GM12878 (cell line): Measurements from ENCODE around the gene SREK1. TPM values are rescaled to one million over a fixed set of nuclear protein-coding genes. Genes with fewer than 3 reads are reported as not detected.

ENCODE experiments used
- ATAC-seq: fragments of 200-7000 bp; cut with Tn5 transposase; 3 replicates; pipeline ENCODE4 v1.9.1; 2020; ENCODE audit warnings: mild to moderate bottlenecking, moderate library complexity
- BruUV-seq: library from RNA; stranded (reverse); fragments of 400-500 nt; replicated peaks from 2 replicates; lab custom pipeline; 2021; lab: Mats Ljungman, UMichigan
- CTCF ChIA-PET: fragments of 300-600 bp; sonication (Branson Sonifier 250); formaldehyde crosslinking; extraction: SDS; loops from one replicate; lab custom pipeline; 2021; ENCODE audit warnings: inconsistent platforms; lab: Yijun Ruan, JAX
- POLR2A ChIA-PET: fragments of 350-600 bp; formaldehyde crosslinking; extraction: SDS; loops from one replicate; lab custom pipeline; 2021; ENCODE audit warnings: inconsistent platforms; lab: Charles Lee
- RAD21 ChIA-PET: fragments of 300-600 bp; sonication (Branson Sonifier 250); formaldehyde crosslinking; loops from one replicate; lab custom pipeline; 2023; ENCODE audit warnings: antibody characterized with exemption; ENCODE audit not compliant: unreplicated experiment; lab: Charles Lee
- SMC1A ChIA-PET: fragments of 300-600 bp; sonication (Branson Sonifier 250); formaldehyde crosslinking; loops from one replicate; lab custom pipeline; 2023; ENCODE audit not compliant: unreplicated experiment, uncharacterized antibody; lab: Charles Lee
- DNase-seq: peaks from one replicate; pipeline ENCODE4 v3.0.0-alpha.2; 2011; ENCODE audit warnings: low read depth, low spot score
- FAIRE-seq: peaks from 3 replicates; lab custom pipeline; 2011; peaks lifted over from hg19 to GRCh38; lab: Jason Lieb, UNC
- H2AFZ ChIP-seq: 2 replicates; pipeline ENCODE4 v1.6.0; 2011; ENCODE audit warnings: low read depth, low read length, control low read depth; ENCODE audit not compliant: control insufficient read depth
- H3K27ac ChIP-seq: 2 replicates; pipeline ENCODE4 v1.5.1; 2011; ENCODE audit warnings: control low read depth; ENCODE audit not compliant: control insufficient read depth, insufficient read depth
- H3K27me3 ChIP-seq, 2 experiments: replicated peaks in 1 of 2; 2 replicates each; pipeline versions ENCODE4 v1.6.0 to v1.6.1; 2011; ENCODE audit warnings: low read length in 1 of 2; ENCODE audit not compliant: control insufficient read depth in 2 of 2, insufficient read depth in 2 of 2
- H3K36me3 ChIP-seq, 2 experiments: 2 replicates each; pipeline ENCODE4 v1.5.1; 2011; ENCODE audit warnings: low read length in 1 of 2; ENCODE audit not compliant: control insufficient read depth in 2 of 2, insufficient read depth in 2 of 2
- H3K4me1 ChIP-seq: 2 replicates; pipeline ENCODE4 v1.6.1; 2011; ENCODE audit warnings: mild to moderate bottlenecking, low read length, moderate library complexity, mixed read lengths; ENCODE audit not compliant: control insufficient read depth, insufficient read depth
- H3K4me2 ChIP-seq: 2 replicates; pipeline ENCODE4 v1.6.0; 2011; ENCODE audit warnings: control low read depth; ENCODE audit not compliant: control insufficient read depth, insufficient read depth
- H3K4me3 ChIP-seq: fragments of 200-600 bp; sonication (generic); 2 replicates; pipeline ENCODE4 v1.5.1; 2016
- H3K79me2 ChIP-seq: 2 replicates; pipeline ENCODE4 v1.6.0; 2011; ENCODE audit warnings: low read length; ENCODE audit not compliant: control insufficient read depth, insufficient read depth
- H3K9ac ChIP-seq: 2 replicates; pipeline ENCODE4 v1.8.0; 2011; ENCODE audit warnings: low read length, control low read depth, mixed read lengths; ENCODE audit not compliant: control insufficient read depth, insufficient read depth
- H3K9me3 ChIP-seq: replicated peaks from 3 replicates; pipeline ENCODE4 v1.5.1; 2011; ENCODE audit warnings: mild to moderate bottlenecking, low read length; ENCODE audit not compliant: control insufficient read depth, insufficient read depth
- H4K20me1 ChIP-seq: 2 replicates; pipeline ENCODE4 v1.6.0; 2011; ENCODE audit not compliant: control insufficient read depth, insufficient read depth
- CBX5 ChIP-seq: sonication (generic); IDR thresholded peaks from 2 replicates; pipeline ENCODE4 v1.6.1; 2016; ENCODE audit warnings: low read depth, moderate library complexity, mild to moderate bottlenecking, inconsistent platforms
- MEF2B ChIP-seq: fragments of 450-650 bp; IDR thresholded peaks from 2 replicates; pipeline ENCODE4 v1.6.1; 2018; ENCODE audit warnings: mild to moderate bottlenecking, moderate library complexity; ENCODE audit not compliant: partially characterized antibody, poor library complexity, severe bottlenecking
- MTA3 ChIP-seq: IDR thresholded peaks from 2 replicates; pipeline ENCODE4 v1.6.1; 2012; ENCODE audit warnings: low read length, inconsistent platforms, borderline replicate concordance
- MXI1 ChIP-seq: fragments of 150-350 bp; IDR thresholded peaks from 2 replicates; pipeline ENCODE4 v1.6.1; 2011; ENCODE audit warnings: low read depth, mild to moderate bottlenecking, inconsistent platforms, low read length, improper control_type of control experiment
- RAD21 ChIP-seq: IDR thresholded peaks from 2 replicates; pipeline ENCODE4 v1.6.1; 2011; ENCODE audit warnings: mild to moderate bottlenecking, low read depth, low read length, moderate library complexity; ENCODE audit not compliant: insufficient read depth
- SMAD1 ChIP-seq: fragments of 450-650 bp; IDR thresholded peaks from 2 replicates; pipeline ENCODE4 v1.6.1; 2018; ENCODE audit warnings: mild to moderate bottlenecking, low read depth; ENCODE audit not compliant: partially characterized antibody
- SREBF1 ChIP-seq: IDR thresholded peaks from 2 replicates; pipeline ENCODE4 v1.6.1; 2012; ENCODE audit warnings: mild to moderate bottlenecking, low read length
- STAT3 ChIP-seq: IDR thresholded peaks from 2 replicates; pipeline ENCODE4 v1.6.1; 2011; ENCODE audit warnings: low read depth, low read length, improper control_type of control experiment
- TBL1XR1 ChIP-seq: IDR thresholded peaks from 2 replicates; pipeline ENCODE4 v1.6.1; 2012; ENCODE audit warnings: low read depth, low read length, improper control_type of control experiment
- TCF7 ChIP-seq: IDR thresholded peaks from 2 replicates; pipeline ENCODE4 v1.6.1; 2014; ENCODE audit warnings: antibody characterized with exemption, borderline replicate concordance
- WGBS: methylation state at CpG from one replicate; pipeline ENCODE4 v1.1.6; 2016; ENCODE audit warnings: low lambda C conversion rate; ENCODE audit not compliant: insufficient replicate concordance, insufficient coverage; ENCODE audit errors: missing lambda C conversion rate; 5-methylcytosine and 5-hydroxymethylcytosine counted together
- in situ Hi-C: fragments of 300-500 bp; cut with MboI; formaldehyde crosslinking; loops from 9 replicates; pipeline ENCODE4 v1.14.3; 2018; ENCODE audit warnings: mixed read lengths
- intact Hi-C: fragments of 100-400 bp; cut with micrococcal nuclease; formaldehyde crosslinking; loops from one replicate; pipeline ENCODE4 v1.14.2; 2022; ENCODE audit not compliant: unreplicated experiment
- polyA plus RNA-seq, 11 experiments: library from polyadenylated mRNA; depleted of rRNA in 4 of 11; unstranded in 6 of 11; stranded (reverse) in 5 of 11; fragments of >200 nt; fragmentation: Nextera tagmentation in 4 of 11; fragmentation: Illumina TruSeq in 1 of 11; extraction: Ambion mirVana in 4 of 11; extraction: Trizol in 1 of 11; gene quantifications; 1 replicate in 1 of 11; 2 replicates in 10 of 11; pipeline versions ENCODE4 v1.2.1 to v1.2.3, GENCODE V29; 2011 to 2016; ENCODE audit warnings: inconsistent platforms in 2 of 11, missing spikeins in 2 of 11, low read depth in 1 of 11
- total RNA-seq, 4 experiments: library from RNA; depleted of rRNA in 3 of 4; stranded (reverse); fragments of >200 nt in 3 of 4; fragmentation: Illumina TruSeq in 1 of 4; extraction: Trizol in 1 of 4; gene quantifications; 2 replicates each; pipeline versions ENCODE4 v1.2.1 to v1.2.3, GENCODE V29; 2013 to 2021
- TF ChIP-seq, protein P1 (sequence below): fragments of 450-650 bp; IDR thresholded peaks from 2 replicates; pipeline ENCODE4 v1.6.1; 2014; ENCODE audit warnings: mild to moderate bottlenecking
- TF ChIP-seq, protein P2 (sequence below): fragments of 450-650 bp; IDR thresholded peaks from 2 replicates; pipeline ENCODE4 v1.6.1; 2017; ENCODE audit warnings: mild to moderate bottlenecking, low read depth, inconsistent platforms; ENCODE audit not compliant: poor library complexity, severe bottlenecking
- TF ChIP-seq, protein P3 (sequence below): fragments of 450-650 bp; IDR thresholded peaks from 2 replicates; pipeline ENCODE4 v1.6.1; 2017; ENCODE audit warnings: low read depth, mild to moderate bottlenecking, moderate library complexity

The SREK1 gene
- total and polyA plus RNA-seq, 10 of the 15 experiments (the other 5 are each of a cell fraction or from before 2014, with no cell fraction given) = 30.7 to 100 (median 61.5) TPM

DNA sequence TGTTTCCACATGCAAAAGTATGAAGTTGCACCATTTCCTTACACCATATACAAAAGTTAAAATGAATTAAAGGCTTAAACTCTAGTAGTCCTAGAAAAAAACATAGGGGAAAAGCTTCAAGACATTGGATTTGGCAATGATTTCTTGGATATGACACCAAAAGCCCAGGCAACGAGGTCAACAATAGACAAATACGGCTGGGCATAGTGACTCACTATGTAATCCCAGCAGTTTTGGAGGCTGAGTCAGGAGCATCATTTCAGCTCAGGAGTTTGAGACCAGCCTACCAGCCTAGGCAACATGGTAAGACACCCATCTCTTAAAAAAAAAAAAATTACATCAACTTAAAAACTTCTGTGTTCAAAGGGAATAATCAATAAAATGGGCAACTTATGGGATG is 30.9 kb upstream of the SREK1 start:
- Histone ChIP-seq H2AFZ (no peak overlapping the region), H3K4me1 (no peaks in the 10 kb centered on the region)
- no peak for DNase-seq
- no peak for TF ChIP-seq TBL1XR1
- no peak for TF ChIP-seq TCF7
- TF ChIP-seq MEF2B = no peak
- no peak for TF ChIP-seq STAT3
- TF ChIP-seq SREBF1 = no peak
- TF ChIP-seq CBX5 = no peak
- TF ChIP-seq MXI1 = no peak
- TF ChIP-seq, protein P1, sequence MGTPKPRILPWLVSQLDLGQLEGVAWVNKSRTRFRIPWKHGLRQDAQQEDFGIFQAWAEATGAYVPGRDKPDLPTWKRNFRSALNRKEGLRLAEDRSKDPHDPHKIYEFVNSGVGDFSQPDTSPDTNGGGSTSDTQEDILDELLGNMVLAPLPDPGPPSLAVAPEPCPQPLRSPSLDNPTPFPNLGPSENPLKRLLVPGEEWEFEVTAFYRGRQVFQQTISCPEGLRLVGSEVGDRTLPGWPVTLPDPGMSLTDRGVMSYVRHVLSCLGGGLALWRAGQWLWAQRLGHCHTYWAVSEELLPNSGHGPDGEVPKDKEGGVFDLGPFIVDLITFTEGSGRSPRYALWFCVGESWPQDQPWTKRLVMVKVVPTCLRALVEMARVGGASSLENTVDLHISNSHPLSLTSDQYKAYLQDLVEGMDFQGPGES = no peak
- TF ChIP-seq, all 136 proteins: peak for 0
- Histone ChIP-seq H4K20me1 (no peaks in the 10 kb centered on the region), H3K9ac (no peak overlapping the region), H3K27ac (no peak overlapping the region), H3K9me3 (no peaks in the 10 kb centered on the region), H3K36me3 (no peaks in the 10 kb centered on the region), H3K79me2 (no peaks in the 10 kb centered on the region), H3K4me3 (no peak overlapping the region), H3K27me3 (no peaks in the 10 kb centered on the region), H3K4me2 (no peak overlapping the region)
- ChIA-PET CTCF (interaction anchor here (0.6 kb wide), 1 partner anchor 64 kb away, joined by 3 read pairs; no protein-coding TSS in a partner anchor), SMC1A (no interaction called here), RAD21 (no interaction called here), POLR2A (no interaction called here)
- no TSS peak for BruUV-seq
- 71% methylated on average over 2 of the region's 2 CpGs for WGBS
- FAIRE-seq (no peak), ATAC-seq (no peak)
- intact Hi-C loops = no loop called here
- in situ Hi-C loops = no loop called here

DNA sequence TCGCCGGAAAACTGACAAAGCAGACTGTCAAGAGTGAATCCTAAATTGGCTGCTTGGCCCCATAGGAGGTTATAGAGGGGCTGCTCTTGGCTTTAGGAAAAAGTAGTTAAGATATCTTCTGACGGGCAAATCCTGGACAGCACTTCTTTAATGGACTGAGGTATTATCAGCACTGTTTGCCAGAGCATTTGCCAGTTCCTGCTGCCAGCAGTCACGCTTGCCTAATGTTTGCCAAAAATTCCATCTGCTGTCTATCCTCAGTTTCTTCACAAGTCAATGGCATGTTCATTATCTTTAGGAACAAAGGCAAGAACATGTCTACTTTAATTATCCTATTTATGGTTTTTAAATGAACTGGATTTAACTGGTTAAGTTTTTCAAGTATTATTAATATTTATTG is 25.8 kb upstream of the SREK1 start:
- ChIA-PET SMC1A (no interaction called here), POLR2A (no interaction called here), CTCF (no interaction called here), RAD21 (no interaction called here)
- H3K79me2 ChIP-seq = no peaks in the 10 kb centered on the region
- no peak overlapping the region for H3K27ac ChIP-seq
- no peak overlapping the region for H3K4me2 ChIP-seq
- in situ Hi-C loops (no loop called here), intact Hi-C loops (no loop called here)
- no peaks in the 10 kb centered on the region for H3K27me3 ChIP-seq
- no peaks in the 10 kb centered on the region for H3K36me3 ChIP-seq
- no peaks in the 10 kb centered on the region for H3K9me3 ChIP-seq
- no peaks in the 10 kb centered on the region for H3K4me1 ChIP-seq
- no peak overlapping the region for H2AFZ ChIP-seq
- 67% methylated on average over 4 of the region's 4 CpGs for WGBS
- FAIRE-seq = no peak
- no peak overlapping the region for H3K4me3 ChIP-seq
- no peaks in the 10 kb centered on the region for H4K20me1 ChIP-seq
- no TSS peak for BruUV-seq
- DNase-seq = no peak
- ATAC-seq = no peak
- no peak overlapping the region for H3K9ac ChIP-seq
- TF ChIP-seq, protein P2, sequence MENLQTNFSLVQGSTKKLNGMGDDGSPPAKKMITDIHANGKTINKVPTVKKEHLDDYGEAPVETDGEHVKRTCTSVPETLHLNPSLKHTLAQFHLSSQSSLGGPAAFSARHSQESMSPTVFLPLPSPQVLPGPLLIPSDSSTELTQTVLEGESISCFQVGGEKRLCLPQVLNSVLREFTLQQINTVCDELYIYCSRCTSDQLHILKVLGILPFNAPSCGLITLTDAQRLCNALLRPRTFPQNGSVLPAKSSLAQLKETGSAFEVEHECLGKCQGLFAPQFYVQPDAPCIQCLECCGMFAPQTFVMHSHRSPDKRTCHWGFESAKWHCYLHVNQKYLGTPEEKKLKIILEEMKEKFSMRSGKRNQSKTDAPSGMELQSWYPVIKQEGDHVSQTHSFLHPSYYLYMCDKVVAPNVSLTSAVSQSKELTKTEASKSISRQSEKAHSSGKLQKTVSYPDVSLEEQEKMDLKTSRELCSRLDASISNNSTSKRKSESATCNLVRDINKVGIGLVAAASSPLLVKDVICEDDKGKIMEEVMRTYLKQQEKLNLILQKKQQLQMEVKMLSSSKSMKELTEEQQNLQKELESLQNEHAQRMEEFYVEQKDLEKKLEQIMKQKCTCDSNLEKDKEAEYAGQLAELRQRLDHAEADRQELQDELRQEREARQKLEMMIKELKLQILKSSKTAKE = no peak
- TF ChIP-seq, protein P3, sequence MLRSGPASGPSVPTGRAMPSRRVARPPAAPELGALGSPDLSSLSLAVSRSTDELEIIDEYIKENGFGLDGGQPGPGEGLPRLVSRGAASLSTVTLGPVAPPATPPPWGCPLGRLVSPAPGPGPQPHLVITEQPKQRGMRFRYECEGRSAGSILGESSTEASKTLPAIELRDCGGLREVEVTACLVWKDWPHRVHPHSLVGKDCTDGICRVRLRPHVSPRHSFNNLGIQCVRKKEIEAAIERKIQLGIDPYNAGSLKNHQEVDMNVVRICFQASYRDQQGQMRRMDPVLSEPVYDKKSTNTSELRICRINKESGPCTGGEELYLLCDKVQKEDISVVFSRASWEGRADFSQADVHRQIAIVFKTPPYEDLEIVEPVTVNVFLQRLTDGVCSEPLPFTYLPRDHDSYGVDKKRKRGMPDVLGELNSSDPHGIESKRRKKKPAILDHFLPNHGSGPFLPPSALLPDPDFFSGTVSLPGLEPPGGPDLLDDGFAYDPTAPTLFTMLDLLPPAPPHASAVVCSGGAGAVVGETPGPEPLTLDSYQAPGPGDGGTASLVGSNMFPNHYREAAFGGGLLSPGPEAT = no peak
- no peak for TF ChIP-seq SMAD1
- no peak for TF ChIP-seq RAD21
- no peak for TF ChIP-seq MTA3
